ENCODE data around the gene DNAJC22.
"Not testable (repeated sequence)": the region's sequence is repeated elsewhere in the genome, so short reads cannot be mapped to it uniquely, and the experiment has no call there.

DNAJC22 gene

DNA sequence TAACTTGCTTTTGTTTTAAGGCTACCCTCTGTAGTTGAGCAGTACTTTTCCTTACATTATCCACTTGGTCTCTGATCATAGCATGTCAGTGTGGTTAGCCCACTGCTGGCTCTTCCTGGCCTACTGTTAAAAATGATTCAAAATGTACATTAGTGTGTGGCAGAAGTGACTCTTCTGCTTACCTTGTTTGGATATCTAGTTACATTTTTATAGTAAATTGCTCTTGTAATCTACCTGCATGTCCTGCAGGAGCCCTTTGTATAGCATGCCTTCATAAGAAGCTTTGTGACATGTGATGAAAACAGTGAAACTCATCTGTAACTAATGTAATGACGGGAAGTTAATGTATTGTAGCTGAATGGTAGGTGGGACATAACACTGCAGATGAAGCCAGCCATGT lies 28.7 kb downstream of the DNAJC22 start:
- DNase-seq (ENCODE audit: low read depth), result no peak

DNA sequence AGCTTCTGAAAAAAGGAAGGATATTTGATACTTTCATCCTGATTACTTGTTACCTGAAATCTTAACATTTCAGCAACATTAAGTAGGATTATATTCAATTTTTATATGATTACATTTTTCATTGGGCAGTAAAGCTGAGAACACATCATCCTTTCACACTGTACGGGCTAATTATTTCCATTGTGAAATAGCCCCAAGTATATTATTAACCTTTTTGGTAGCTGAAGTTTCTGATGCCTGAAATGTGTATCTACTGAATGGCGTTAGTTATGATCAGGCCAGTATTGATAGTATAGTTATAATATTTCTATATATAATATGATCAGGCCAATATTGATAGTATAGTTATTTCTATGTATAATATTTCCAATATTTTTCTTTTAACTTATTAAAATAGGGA lies 30.7 kb downstream of the DNAJC22 start:
- DNase-seq (ENCODE audit: low read depth), result no peak

DNA sequence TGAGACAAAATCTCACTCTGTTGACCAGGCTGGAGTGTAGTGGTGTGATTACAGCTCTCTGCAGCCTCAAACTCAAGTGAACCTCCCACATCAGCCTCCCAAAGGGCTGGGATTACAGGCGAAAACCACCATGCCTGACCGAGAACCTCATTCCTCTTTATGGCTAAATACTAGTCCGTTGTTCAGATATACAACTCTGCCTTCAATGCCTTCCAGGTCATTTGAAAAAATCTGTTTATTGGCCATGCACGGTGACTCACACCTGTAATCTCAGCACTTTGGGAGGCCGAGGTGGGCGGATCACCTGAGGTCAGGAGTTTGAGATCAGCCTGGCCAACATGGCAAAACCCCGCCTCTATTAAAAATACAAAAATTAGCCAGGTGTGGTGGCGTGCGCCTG lies 33.5 kb downstream of the DNAJC22 start:
- not testable (repeated sequence) for DNase-seq (ENCODE audit: low read depth)

DNA sequence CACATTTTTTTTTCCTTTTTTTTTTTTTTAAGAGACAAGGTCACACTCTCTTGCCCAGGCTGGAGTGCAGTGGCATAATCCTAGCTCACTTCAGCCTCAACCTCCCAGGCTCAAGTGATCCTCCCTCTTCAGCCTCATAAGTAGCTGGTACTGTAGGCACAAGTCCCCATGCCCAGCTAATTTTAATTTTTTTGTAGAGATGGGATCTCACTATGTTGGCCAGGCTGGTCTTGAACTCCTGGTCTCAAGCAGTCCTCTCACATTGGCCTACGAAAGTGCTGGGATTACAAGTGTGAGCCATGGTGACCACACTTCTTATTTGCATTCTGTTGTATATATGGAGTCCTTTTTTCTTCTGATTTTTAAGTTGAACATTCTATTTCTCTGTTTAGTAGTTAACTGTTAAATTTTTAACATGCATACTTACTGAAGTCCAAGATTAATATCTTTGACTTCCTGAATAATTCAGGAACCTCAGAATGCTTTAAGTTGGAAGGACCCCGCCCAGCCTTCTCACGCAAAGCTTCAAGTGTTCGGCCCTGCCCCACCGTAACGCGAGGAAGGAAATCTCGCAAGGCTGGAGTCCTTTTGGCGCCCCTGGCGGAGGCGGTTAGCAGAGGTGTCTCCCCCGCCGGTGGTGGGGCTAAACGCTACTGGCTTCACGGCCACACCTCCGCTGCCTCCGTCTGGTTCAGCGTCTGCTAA lies 42.1 kb downstream of the DNAJC22 start:
- DNase-seq (ENCODE audit: low read depth), result no peak

DNA sequence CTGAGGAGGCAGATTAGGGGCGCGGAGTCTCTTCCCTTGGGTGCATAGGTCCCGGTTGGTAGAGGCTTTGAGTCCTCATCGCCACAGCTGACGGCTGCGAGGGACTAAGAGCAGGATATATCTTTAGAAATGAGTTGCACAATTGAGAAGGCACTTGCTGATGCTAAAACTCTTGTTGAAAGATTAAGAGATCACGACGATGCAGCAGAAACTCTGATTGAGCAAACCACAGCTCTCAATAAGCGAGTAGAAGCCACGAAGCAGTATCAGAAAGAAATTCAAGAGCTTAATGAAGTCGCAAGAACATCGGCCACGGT lies 42.7 kb downstream of the DNAJC22 start:
- DNase-seq (ENCODE audit: low read depth), result no peak

DNA sequence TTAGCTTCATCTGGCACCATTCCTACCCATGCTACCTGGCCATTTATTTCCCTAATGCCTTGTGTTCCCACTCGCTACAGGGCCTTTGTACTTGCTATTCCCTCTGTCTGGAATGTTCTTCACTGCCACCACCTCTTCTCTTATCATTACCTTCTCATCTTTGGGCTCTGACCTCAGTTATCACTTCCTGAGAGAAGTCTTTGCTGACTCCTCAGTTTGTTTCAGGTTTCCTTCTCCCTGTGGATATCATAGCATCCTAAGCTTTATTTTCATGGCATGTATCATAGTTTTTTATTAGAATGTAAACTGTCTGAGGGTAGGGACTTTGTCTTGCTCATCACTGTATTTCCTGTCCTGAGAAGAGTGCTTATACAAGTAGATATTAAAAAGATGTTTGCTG lies 50.3 kb downstream of the DNAJC22 start:
- no peak for DNase-seq (ENCODE audit: low read depth)

DNA sequence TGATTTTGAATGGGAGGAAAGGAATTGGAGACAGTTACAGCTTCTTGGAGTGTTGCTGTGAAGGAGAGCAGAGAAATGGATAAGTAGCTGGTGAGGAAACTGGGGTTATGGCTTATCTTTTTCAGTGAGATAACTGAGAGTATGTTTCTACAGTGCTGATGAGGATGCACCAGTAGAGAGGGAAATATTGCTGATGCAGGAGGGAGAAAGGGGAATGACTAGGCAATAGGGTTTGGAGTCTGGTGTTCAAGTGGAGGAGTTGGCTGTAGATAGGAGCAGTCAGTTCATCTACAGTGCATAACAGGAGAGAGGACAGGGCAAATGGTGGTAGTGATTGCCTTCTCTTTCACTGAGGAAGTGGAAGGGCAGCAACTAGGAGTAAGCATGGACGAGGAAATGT lies 53.6 kb downstream of the DNAJC22 start:
- no peak for DNase-seq (ENCODE audit: low read depth)
